Measurements from ENCODE around the gene PPFIBP2.

PPFIBP2 gene

GRCh38 chr11:7622721-7623120, 108.9 kb downstream of the PPFIBP2 start:
- DNase-seq (ENCODE audit: low read depth in 2 of 2, low spot score in 1 of 2), result no peak

DNA sequence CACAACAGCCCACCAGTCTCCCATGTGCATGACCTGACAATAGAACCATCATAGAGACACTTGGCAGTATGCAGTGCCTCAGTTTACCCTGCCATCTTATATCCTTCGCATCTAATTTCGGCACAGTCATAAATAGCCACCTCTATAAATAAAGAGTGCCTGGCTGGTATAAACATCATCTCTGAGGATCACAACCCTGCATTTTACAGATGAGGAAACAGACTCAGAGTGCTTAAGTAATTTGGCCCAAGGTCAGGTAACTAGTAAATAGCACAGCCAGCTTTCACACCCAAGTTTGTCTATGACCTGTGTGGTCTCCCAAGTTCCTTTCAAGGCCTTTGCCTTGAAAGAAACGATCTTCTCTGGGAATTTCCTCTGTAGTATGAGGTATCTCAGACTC, 114.9 kb downstream of the PPFIBP2 start:
- no peak for DNase-seq (ENCODE audit: low read depth in 2 of 2, low spot score in 1 of 2)

DNA sequence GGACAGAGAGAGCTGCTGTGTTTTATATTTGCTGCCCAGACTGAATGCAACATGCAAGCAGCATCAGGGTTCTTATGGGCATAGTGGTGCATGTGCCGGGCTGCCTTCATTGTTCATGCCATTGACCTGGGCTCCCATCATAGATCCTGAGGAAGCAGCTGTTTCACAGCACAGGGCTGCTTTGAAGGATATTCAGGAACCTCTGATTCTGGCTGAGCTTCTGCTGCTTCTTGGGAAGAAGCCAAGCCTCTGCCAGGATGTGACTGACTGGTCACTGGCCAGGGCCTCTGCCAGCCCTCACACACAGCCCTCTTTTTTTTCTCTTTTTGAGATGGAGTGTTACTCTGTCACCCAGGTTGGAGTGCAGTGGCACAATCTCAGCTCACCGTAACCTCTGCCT, 116.2 kb downstream of the PPFIBP2 start:
- DNase-seq (ENCODE audit: low read depth in 2 of 2, low spot score in 1 of 2), result no peak

DNA sequence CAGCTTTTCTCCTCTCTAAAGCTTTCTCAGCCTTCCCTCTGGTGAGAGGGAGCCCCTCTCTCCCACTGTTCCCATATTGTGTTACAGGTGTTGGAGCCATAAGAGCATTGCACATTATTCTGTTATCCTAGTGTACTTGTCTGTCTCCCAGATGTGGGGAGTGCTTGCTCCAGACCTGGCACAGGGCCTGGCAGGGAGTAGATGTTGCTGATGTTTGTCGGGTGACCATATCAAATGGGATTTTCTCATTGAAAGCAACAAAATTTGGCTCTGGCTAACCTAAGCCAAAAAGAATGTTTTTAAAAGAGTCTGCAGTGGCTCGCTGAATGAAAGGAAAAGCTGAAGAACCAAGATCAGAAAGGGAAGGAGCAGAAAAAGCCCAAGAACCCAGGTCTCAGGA, 118.4 kb downstream of the PPFIBP2 start:
- DNase-seq (ENCODE audit: low read depth in 2 of 2, low spot score in 1 of 2), result no peak

DNA sequence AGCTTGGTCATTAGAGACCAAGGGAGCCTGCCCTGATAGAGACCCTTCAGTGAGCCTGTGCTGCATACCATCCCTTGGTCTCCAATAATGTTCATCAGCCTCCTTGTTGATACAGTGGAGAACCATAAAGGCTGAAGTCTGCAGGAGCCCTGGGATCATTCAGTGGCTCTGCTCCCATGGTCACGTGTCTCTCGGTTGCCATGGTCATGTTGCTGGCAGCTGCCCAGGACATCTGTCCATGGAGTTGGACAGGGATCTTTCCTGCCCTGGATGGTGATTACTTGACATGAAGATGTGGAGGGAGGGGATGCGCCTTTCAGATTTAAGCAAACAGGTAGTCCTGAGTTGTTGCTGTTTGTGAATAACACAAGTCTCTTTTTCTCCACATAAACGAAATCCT, 121.3 kb downstream of the PPFIBP2 start:
- DNase-seq (ENCODE audit: low read depth in 2 of 2, low spot score in 1 of 2), result no peak

- no peak for DNase-seq (ENCODE audit: low read depth in 2 of 2, low spot score in 1 of 2)
Measured at GRCh38 chr11:7635708-7636107, 121.9 kb downstream of the PPFIBP2 start.

GRCh38 chr11:7636350-7636749, 122.6 kb downstream of the PPFIBP2 start:
- DNase-seq (ENCODE audit: low read depth in 2 of 2, low spot score in 1 of 2), result no peak

DNA sequence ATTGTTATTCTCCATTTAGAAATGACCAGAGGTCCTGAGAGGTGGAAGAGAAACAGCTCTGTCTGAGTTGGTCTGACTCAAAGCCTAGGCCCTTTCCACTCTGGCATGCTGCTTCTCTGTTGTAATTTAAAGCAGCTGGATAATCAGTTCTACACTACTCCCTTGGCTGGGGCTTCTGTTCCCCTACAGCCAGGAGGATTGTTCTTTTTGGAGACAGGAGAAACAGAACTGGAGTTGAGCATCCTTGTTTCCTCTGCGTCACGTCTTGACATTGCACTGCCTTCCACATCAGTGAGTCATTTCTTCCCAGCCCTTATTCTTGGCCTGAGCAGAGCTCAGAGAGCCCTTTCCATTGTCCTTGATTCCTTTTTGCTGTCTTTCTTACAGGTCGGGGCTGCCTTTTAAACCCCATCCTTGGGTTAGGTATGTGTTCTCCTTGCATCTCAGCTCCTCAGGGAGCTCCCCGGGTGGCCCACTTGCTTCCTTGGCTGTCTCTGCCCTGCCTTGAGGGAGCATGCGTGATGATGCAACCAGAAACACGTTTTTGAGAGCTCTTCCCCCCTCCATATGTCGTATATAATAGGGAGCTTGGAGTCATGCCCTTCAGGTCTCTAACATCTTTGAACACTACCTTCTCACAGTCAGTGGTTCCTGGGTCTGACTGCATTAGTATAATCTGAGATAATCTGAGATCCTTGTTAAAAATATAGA, 123.8 kb downstream of the PPFIBP2 start:
- DNase-seq (ENCODE audit: low read depth in 2 of 2, low spot score in 1 of 2), result no peak

DNA sequence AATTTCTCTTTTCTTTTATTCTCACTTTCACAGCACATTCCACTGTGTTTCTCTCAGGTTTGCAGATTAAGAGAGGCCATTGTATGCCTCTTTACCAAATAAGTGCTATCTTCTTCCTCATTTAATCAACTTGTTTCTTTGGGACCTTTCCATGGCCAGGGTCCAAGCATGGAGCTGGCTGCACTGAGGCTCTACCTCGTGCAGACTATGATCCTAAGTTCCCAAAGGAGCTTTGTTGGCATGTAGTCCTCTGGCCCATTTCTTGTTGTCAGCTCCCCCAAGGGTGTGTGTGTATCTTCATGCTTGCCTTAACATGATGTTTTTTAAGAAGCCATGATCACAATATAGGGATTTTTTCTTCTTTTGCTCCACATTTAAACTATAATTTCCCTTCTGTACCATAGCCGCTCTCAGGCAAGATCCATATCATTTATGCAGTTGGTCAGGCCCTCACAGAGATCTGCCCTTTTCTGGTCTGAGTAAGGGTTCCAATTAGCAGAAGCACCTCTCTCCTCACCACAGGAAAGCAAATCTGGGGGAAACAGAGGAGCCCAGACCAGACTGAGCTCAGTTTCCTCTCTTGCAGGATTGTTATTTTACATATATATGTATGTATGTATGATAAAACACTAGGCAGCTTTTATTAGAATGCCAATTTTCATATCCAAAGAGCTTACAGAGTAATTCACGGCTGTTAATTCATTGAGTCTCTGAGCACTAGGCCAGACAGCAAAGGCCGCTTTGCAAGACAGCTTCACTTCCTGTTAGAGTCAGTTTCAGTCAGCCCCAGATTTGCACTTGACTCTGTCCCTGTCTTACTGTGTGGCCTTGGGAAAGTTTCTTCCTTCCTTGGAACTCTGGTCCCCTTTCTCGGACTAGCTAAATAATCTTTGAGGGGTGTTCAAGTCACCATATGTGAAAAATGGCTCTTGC, 125.2 kb downstream of the PPFIBP2 start:
- no peak for DNase-seq (ENCODE audit: low read depth in 2 of 2, low spot score in 1 of 2)

DNA sequence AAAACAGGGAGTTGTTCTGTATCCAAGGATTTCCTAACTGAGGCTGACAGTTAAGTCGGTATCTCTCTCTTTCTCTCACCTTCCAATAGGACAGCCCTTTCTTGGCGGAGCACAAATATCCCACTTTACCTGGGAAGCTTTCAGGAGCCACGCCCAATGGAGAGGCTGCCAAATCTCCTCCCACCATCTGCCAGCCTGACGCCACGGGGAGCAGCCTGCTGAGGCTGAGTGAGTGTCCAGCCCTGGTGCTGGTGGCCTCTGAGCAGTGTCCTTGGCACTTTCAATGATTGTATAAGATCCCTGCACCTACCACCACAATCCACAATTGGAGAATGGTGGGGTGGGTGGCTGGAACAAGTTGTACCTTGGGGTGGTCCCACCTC, 125.8 kb downstream of the PPFIBP2 start:
- no peak for DNase-seq (ENCODE audit: low read depth in 2 of 2, low spot score in 1 of 2)

DNA sequence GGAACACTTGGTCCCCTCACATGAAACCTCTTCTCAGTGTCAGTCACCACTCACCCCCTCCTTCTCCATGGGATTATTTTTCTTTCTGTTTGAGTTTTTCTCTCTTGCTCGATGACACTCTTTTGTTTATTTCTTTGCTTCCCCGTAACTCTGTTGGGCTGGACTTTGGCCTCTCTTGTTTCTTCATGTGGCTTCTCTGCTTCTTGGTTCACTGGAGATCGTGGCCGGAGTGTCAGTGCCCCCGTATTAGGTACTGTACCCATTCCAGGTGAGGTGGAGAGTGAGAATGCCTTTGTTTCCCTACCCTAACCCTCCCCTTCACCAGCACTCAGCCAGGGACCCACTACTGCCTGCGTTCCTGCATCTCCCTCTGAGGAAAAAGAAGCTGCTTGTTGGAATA, 127.0 kb downstream of the PPFIBP2 start:
- no peak for DNase-seq (ENCODE audit: low read depth in 2 of 2, low spot score in 1 of 2)

GRCh38 chr11:7642747-7643146, 128.9 kb downstream of the PPFIBP2 start:
- DNase-seq (ENCODE audit: low read depth in 2 of 2, low spot score in 1 of 2), result no peak

DNA sequence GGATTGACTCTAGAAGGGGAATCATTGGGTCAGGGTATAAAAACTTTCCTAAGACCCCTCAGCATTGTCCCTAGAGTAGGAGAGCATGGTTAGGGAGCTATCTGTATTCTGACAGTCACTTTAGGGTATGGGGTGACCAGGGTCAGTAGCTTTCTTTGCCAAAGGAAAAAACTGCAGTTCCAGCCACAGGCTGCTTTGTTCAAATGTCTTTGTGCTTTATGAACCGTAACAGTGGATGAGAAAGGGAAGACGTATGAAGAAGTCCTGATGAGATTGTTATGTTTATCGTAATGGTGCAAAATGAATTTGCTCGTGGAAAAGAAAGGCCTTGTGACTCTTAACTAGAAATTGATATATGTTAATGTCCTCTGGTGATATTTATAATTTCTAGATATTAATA, 129.5 kb downstream of the PPFIBP2 start:
- DNase-seq (ENCODE audit: low read depth in 2 of 2, low spot score in 1 of 2), result no peak

DNA sequence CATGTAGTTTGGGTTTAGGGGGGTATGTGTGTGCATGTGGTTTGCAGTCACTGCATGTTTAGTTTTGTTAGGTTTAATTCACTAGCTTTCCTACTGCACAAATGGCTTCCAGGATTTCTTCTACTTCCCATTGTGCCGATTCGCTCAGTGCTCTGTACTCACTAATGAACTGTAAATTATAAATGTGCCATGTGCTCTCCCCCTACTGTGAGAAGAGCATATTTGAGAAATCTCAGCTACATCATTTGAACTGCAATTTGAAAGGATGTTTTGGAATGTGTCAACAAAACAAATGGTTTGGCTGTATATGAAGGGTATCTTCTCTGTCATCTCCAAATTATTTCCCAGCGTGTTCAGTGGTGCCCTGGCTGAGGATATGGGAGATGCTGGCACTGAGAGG, 131.4 kb downstream of the PPFIBP2 start:
- no peak for DNase-seq (ENCODE audit: low read depth in 2 of 2, low spot score in 1 of 2)

- DNase-seq (ENCODE audit: low read depth in 2 of 2, low spot score in 1 of 2), result no peak
Measured at GRCh38 chr11:7646866-7647265, 133.1 kb downstream of the PPFIBP2 start.

DNA sequence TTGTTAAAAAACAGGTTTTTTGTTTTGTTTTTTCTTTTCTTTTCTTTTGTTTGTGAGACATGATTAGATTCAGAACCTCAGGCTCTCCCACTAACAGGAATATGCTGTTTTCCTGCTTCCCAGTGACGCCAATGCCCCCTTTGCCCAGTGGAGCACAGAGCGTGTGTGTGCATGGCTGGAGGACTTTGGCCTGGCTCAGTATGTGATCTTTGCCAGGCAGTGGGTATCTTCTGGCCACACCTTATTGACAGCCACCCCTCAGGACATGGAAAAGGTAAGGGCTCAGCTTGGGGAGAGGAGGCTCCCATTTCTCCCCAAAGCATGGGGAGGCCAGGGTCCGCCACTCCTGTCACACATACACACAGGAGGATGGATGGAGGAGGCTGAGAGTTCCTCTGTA, 134.5 kb downstream of the PPFIBP2 start:
- no peak for DNase-seq (ENCODE audit: low read depth in 2 of 2, low spot score in 1 of 2)

DNA sequence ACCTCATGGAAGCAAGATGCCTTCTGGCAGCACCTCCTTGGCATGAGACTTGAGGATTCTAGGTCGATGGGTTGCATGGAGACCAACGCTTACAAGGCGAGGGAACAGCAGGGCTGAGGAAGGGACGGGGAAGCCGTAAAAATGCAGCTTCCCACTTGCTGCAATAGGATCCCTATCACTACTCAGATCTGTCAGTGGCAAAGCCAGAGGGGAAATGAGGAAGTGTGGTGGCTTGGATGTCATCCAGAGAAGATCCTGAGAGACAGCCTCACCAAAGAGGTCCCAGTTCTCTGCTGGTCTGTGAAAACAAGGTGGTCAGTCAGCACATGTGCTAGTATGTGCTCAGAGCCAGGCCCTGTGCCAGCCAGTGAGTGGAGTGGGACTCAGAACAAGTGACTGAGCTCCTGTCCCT, 137.3 kb downstream of the PPFIBP2 start:
- DNase-seq (ENCODE audit: low read depth in 2 of 2, low spot score in 1 of 2), result no peak

DNA sequence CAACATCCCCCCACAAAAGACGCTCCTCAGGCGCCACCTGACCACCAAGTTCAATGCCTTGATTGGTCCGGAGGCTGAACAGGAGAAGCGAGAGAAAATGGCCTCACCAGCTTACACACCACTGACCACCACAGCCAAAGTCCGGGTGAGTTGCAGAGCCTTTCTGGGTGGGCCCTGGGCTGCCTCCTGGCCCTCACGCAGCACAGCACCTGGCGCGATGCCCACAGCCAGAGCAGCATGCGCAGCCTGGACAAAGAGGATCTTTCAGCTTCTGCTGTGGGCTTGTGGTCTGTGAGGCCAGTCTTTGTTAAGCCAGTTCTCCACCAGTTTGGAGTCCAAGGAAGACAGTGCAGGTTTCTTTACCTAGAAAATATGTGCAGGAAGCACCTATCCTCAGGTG, 137.9 kb downstream of the PPFIBP2 start:
- no peak for DNase-seq (ENCODE audit: low read depth in 2 of 2, low spot score in 1 of 2)

GRCh38 chr11:7654195-7654705, 140.5 kb downstream of the PPFIBP2 start:
- DNase-seq (ENCODE audit: low read depth in 2 of 2, low spot score in 1 of 2), result no peak

DNA sequence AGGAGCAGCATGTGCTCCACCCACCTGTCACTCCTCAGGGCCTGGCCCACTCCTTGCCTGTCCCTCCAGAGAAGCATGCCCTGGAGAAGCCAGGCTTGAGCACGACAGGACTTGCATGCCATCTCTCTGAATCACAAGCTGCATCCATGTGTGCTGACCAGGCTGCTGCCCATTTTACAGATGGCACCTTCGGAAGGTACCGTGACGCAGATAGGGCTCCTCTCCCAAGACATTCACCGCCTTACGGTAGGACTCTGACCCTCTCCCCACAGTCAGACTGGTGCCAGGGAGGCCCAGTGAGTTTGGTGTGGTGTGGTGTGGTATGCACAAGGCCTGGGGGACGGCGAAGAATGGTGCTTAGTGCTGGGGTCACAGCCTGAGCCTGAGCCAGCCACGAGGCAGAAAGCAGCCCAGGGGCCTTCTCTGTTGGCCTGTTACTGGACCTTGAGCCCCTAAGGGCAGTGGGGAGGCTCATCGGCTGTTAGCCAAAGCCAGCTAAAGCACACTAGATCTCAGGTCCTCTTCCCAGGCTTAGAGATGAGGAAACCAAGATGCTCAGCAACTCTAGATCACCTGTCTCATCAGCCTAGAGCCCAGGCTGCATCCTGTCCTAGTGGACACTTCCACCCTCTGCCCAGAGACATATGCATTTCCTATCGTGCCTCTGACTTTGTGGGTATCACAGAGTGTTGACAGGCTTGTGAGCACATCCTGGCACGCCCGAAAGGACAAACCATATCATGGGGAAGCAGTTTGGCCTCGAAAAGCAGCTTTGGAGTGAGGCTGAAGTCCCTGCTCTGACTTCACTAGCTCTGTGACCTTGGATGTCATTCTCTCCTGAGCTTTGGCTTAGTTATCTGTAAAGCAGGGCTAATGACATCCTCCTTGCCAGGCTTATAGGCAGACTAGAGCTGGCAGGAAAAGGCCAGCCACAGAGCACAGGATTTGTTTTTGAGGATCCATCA, 141.7 kb downstream of the PPFIBP2 start:
- DNase-seq (ENCODE audit: low read depth in 2 of 2, low spot score in 1 of 2), result no peak

DNA sequence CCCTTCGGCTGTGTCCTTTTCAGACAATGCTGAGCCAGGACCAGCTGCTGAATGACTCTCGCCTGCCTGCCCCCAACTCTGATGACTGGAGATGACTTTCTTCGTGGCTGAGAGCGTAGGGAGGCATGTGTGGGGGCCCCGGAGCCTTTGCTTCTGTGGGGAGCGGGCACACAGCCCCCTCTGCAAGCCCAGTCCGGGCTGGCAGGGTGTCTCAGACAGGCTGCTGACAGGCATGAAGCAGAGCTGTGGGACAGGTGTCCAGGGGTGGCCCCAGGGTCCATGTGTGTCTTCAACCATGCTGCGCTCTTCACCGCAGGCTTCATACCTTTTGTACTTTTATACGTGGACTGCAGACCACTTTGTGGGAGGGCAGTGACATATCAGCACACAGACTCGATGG, 142.9 kb downstream of the PPFIBP2 start:
- DNase-seq (ENCODE audit: low read depth in 2 of 2, low spot score in 1 of 2), result no peak

Data from stimulated activated CD8-positive, alpha-beta memory T cell treated with anti-CD3 and anti-CD28 coated beads, Interleukin-4, amount 100 ng/mL, for 1 hour (primary cell).